Brain microvascular endothelial cell (primary cell): Measurements from ENCODE around the gene ADGRA3.

Source experiments
- DNase-seq: peaks from one replicate; pipeline ENCODE4 v3.0.0-alpha.2; 2020
- H3K27ac ChIP-seq: fragments of 250-450 bp; sonication (Bioruptor Pico); 2 replicates; pipeline ENCODE4 v1.5.1; 2020; ENCODE audit warnings: mild to moderate bottlenecking, moderate library complexity
- H3K27me3 ChIP-seq: fragments of 250-450 bp; sonication (Bioruptor Pico); replicated peaks from 2 replicates; pipeline ENCODE4 v1.5.1; 2020; ENCODE audit warnings: mild to moderate bottlenecking
- H3K36me3 ChIP-seq: fragments of 250-450 bp; sonication (Bioruptor Pico); replicated peaks from 2 replicates; pipeline ENCODE4 v1.5.1; 2020; ENCODE audit warnings: mild to moderate bottlenecking
- H3K4me3 ChIP-seq: 2 replicates; pipeline ENCODE4 v1.5.1; 2011; ENCODE audit warnings: low read depth, mild to moderate bottlenecking, control low read depth, low read length, moderate library complexity
- in situ Hi-C: cut with HindIII; loops from 2 replicates; pipeline ENCODE4 v1.10.0; 2017; ENCODE audit warnings: low sequenced_read_pairs, low pct_ligation_motif_present
- TF ChIP-seq, protein P1 (sequence below): IDR thresholded peaks from 2 replicates; pipeline ENCODE4 v1.5.1; 2011; ENCODE audit warnings: low read depth, mild to moderate bottlenecking, moderate library complexity, low read length, control low read depth, inconsistent platforms; ENCODE audit errors: missing control alignments

The ADGRA3 gene

GRCh38 chr4:22508376-22508775 lies 7.5 kb downstream of the ADGRA3 start:
- no peak for DNase-seq
- in situ Hi-C loops: no loop called here
- Histone ChIP-seq H3K27ac (no peak overlapping the region), H3K4me3 (no peak overlapping the region), H3K27me3 (no peaks in the 10 kb centered on the region), H3K36me3 (no peaks in the 10 kb centered on the region)
- TF ChIP-seq, protein P1, sequence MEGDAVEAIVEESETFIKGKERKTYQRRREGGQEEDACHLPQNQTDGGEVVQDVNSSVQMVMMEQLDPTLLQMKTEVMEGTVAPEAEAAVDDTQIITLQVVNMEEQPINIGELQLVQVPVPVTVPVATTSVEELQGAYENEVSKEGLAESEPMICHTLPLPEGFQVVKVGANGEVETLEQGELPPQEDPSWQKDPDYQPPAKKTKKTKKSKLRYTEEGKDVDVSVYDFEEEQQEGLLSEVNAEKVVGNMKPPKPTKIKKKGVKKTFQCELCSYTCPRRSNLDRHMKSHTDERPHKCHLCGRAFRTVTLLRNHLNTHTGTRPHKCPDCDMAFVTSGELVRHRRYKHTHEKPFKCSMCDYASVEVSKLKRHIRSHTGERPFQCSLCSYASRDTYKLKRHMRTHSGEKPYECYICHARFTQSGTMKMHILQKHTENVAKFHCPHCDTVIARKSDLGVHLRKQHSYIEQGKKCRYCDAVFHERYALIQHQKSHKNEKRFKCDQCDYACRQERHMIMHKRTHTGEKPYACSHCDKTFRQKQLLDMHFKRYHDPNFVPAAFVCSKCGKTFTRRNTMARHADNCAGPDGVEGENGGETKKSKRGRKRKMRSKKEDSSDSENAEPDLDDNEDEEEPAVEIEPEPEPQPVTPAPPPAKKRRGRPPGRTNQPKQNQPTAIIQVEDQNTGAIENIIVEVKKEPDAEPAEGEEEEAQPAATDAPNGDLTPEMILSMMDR: no peak

DNA sequence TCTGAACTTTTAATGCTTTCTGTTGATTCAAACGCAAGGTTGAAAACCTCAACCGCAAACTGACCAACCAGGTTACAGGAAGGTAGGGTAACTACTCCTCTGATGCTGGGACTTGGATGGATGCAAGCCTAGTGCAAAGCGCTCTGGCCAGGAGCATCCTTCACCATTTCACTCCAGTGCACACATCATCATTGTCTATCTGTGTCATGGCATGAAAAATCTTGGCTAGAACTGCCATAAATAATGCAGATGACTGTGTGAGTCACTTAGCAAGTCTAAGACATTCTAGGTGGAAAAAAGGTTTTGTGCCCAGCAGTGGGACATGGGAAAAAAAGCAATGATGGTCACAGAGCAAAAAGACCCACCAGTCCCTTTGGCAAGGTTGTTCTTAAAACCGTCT lies 10.9 kb downstream of the ADGRA3 start:
- no peak overlapping the region for H3K27ac ChIP-seq
- H3K36me3 ChIP-seq: no peaks in the 10 kb centered on the region
- no peak overlapping the region for H3K4me3 ChIP-seq
- TF ChIP-seq, protein P1: no peak
- DNase-seq: no peak
- H3K27me3 ChIP-seq: no peaks in the 10 kb centered on the region
- in situ Hi-C loops: no loop called here

DNA sequence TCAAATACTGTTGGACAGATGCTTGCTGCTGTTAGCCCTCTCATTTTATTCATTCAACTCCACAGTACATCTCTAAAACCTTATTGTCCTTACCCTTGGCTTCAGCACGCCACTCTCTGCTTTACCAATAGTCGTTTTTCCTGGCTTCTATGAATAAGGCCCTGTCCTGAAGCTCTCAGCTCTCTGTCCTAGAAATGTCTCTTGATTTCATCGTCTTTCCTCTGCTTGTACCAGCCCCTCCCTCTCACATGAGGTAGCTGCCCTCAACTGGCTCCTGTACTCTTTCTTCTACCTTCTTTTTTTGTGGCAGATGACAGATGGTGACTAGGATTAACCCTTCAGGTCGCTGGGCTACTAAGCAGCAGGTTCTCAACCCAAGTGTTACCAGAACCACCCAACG lies 11.4 kb downstream of the ADGRA3 start:
- TF ChIP-seq, protein P1: no peak
- Histone ChIP-seq H3K36me3 (no peaks in the 10 kb centered on the region), H3K27ac (no peak overlapping the region), H3K27me3 (no peaks in the 10 kb centered on the region), H3K4me3 (no peak overlapping the region)
- in situ Hi-C loops: no loop called here
- no peak for DNase-seq

DNA sequence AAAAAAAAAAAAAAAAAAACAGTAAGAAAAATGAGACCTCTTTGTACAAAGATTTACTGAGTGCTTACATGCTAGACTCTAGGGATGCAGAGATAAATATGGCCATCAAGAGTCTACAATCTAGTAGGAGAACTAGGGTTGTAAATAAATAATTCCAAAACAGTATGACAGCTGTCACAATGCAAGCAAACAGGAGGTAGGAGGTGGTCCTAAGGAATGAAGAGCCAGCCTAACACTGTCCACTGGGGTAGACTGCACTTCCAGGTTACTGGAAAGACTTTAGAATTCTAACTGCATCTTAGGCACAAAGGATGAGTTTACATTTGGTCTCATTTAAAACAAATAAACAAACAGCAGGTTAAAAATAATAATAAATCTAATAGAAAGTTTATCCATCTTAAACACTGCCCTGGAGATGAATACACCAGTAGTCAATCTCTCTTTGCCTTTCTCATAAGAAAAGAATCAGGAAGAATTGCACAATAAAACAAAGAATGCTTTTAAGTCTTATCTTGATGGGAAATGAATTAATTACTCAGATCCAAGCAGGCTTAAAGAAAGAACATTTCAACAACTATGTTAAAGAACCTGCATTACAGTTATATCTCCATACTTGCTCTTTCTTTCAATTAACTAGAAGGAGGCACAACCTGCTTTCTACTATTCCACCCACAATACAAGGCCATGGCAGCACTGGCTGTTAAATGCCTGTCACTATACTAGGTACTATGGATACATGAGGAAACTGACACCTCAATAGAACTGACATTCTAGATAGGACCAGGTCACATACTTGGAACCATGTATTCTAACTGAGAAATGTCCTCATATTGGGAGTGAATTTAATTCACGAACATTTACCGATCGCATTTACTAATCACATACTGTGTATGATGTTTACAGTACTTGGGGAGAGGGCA lies 12.7 kb downstream of the ADGRA3 start:
- Histone ChIP-seq H3K36me3 (no peaks in the 10 kb centered on the region), H3K27ac (no peak overlapping the region), H3K27me3 (no peaks in the 10 kb centered on the region), H3K4me3 (no peak overlapping the region)
- in situ Hi-C loops: no loop called here
- DNase-seq: no peak
- TF ChIP-seq, protein P1: no peak

DNA sequence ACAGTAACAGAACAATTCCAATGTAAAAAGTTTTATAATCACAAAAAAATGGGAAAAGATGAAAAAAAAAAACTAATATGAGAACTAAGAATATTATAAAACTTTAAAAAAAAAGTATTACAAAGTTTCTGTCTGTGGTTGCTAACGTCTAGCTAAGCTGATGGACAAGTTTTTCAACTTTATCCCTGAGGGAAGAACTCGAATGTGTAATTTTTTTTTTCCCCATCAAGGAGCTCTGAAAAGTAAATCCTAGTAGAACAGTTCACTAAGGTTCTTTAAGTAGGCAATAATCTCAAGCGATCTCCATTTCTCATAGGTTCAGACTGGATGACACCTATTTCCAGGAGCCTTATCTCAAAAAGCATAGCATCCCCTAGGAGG lies 14.2 kb downstream of the ADGRA3 start:
- Histone ChIP-seq H3K27me3 (no peaks in the 10 kb centered on the region), H3K4me3 (no peak overlapping the region), H3K36me3 (no peaks in the 10 kb centered on the region), H3K27ac (no peak overlapping the region)
- in situ Hi-C loops: no loop called here
- TF ChIP-seq, protein P1: no peak
- DNase-seq: no peak
